A673 (cell line): ENCODE measurements around the gene ZNF280D.

ENCODE experiments used
- CTCF ChIP-seq: fragments of 300-800, 200-600 bp; sonication (generic); conservative IDR thresholded peaks from 2 replicates; pipeline ENCODE4 v1.5.1; 2017; ENCODE audit warnings: low read depth, mild to moderate bottlenecking, antibody characterized with exemption, low read length, moderate library complexity, mixed read lengths
- EZH2 ChIP-seq: fragments of 200-600 bp; sonication (generic); IDR thresholded peaks from 2 replicates; pipeline ENCODE4 v1.6.1; 2017; ENCODE audit warnings: borderline replicate concordance, low read depth, mild to moderate bottlenecking, mixed read lengths, antibody characterized with exemption, low read length; ENCODE audit not compliant: poor library complexity, severe bottlenecking

GRCh38 chr15:56587686-56588085 is 145.6 kb downstream of the ZNF280D start:
- TF ChIP-seq CTCF (no peak), EZH2 (no peak)
